GM12874 (cell line): ENCODE results near the gene SMAD6.

Experiments used
- CTCF ChIP-seq: IDR thresholded peaks from 2 replicates; pipeline ENCODE4 v1.5.1; 2011; ENCODE audit warnings: low read depth, mild to moderate bottlenecking, control low read depth, low read length, moderate library complexity; ENCODE audit not compliant: insufficient read depth

SMAD6 gene

GRCh38 chr15:66655997-66656396 is 46.0 kb upstream of the SMAD6 start:
- no peak for TF ChIP-seq CTCF

GRCh38 chr15:66657185-66658020 is 44.6 kb upstream of the SMAD6 start:
- TF ChIP-seq CTCF: no peak

GRCh38 chr15:66658044-66658443 is 44.0 kb upstream of the SMAD6 start:
- no peak for TF ChIP-seq CTCF

GRCh38 chr15:66658855-66659254 is 43.2 kb upstream of the SMAD6 start:
- no peak for TF ChIP-seq CTCF

- TF ChIP-seq CTCF: no peak
Observed at GRCh38 chr15:66659384-66659783, 42.7 kb upstream of the SMAD6 start.

- TF ChIP-seq CTCF: no peak
Observed at GRCh38 chr15:66661432-66662096, 40.5 kb upstream of the SMAD6 start.

- no peak for TF ChIP-seq CTCF
Observed at GRCh38 chr15:66662522-66662921, 39.5 kb upstream of the SMAD6 start.
